ENCODE results near the gene TMED1.

The TMED1 gene

GRCh38 chr19:10830931-10831779 lies 4.9 kb downstream of the TMED1 start:
- DNase-seq = no peak

- DNase-seq = no peak
Observed at GRCh38 chr19:10830370-10830769, 5.6 kb downstream of the TMED1 start.

DNA sequence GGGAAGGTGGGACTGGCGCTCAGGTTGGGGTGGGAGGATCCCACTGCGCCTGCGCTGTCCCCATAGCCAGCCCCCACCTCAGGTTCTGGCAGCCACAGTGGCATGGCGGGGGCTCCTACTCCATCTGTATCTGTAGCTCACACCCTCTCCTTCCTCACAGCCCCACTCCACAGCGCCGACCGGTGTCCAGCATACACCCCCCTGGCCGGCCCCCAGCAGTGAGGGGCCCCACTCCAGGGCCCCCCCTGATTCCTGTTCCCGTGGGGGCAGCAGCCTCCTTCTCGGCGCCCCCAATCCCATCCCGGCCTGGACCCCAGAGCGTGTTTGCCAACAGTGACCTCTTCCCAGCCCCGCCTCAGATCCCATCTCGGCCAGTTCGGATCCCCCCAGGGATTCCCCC lies 6.0 kb downstream of the TMED1 start:
- no peak for DNase-seq

GRCh38 chr19:10828981-10829821 lies 6.8 kb downstream of the TMED1 start:
- DNase-seq = no peak

DNA sequence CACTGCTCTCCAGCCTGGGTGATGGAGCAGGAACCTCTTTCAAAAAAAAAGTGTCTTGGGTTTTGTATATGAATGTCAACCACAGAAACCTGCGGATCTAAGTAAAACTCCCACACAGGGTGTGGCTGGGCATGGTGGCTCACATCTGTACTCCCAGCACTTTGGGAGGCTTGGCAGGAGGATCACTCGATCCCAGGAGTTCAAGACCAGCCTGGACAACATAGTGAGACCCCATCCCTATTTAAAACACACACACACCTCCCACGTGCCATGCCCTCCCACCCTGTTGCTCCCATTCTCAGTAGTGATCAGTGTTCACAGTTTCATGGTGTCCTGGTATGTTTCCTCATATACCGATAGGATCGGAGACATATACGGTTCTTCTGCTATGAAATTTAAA lies 9.2 kb downstream of the TMED1 start:
- no peak for DNase-seq

DNA sequence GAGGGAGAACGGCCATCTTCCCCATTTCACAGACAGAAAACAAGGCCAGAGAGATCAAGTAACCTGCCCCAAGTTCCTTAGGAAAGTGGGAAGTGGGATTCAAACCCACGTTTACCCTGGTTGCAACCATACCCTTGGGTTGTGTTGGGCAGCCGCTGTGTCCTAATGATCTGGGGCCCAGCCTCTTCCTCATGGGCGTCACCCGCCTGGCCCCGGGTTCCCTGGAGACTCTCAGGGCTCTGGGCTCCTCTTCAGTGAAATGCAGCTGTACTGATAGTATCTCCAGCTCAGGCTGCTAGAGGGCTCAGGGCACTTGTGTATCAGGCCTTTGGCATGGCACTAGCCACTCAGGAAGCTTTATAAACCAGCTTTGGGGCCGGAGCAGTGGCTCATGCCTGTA lies 9.8 kb downstream of the TMED1 start:
- no peak for DNase-seq

DNA sequence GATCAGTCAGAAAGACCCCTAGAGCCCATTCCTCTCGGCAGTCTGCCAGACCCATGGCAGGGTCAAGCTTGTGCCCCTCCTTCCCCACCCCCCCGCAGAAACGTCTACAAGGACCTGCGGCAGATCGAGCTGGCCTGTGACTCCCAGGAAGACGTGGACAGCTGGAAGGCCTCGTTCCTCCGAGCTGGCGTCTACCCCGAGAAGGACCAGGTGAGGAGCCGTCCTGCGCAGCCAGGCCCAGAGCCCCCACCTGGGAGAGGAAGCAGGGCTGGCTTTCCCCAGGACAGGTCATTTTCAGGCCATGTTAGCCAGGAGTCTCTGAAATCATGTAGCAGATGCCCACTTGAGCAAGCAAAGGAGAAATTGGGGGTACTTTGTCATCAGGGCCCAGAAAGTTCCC lies 12.3 kb downstream of the TMED1 start:
- DNase-seq = no peak

GRCh38 chr19:10820173-10820572 lies 15.8 kb downstream of the TMED1 start:
- DNase-seq = no peak

- no peak for DNase-seq
Observed at GRCh38 chr19:10819124-10820060, 16.6 kb downstream of the TMED1 start.

DNA sequence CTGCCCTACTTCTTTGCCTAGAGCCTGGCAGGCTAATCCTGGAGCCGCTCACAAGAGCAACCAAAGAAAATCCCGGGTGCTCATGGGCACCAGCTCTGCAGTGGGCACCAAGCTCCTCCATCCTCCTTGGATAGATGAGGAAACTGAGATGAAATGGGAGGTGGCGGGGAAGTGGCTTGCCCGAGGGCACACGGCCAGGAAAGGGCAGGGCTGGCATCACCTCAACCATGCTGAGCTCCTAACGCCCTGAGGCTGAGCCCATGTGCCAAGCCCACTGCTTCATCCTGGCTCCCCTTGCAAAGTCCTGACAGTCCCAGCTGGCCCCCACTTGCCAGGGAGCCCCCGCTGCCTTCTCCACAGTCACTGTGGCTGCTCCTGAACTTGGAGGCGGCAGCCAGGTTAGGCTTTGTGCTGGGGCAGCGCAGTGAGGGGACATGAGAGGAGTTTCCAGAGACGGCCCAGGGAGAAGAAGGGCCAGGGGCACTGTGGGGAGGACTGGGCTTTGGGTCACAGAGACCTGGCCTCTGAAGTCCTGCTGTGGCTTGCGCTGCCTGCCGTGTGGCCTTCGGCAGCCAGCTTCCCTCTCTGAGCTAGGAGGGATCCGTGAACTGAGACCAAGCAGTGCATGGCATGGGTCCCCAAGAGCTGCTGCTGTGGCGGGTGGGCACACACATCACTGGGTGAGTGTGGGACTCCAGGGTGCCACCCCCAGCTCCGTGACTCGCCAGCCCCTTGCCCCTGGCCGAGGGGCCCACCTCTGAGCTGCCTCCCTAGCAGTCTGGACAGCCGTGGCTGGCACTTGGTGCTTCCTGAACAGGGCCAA lies 17.5 kb downstream of the TMED1 start:
- DNase-seq = no peak

- DNase-seq = no peak
Observed at GRCh38 chr19:10817291-10818038, 18.5 kb downstream of the TMED1 start.

- no peak for DNase-seq
Observed at GRCh38 chr19:10816691-10817090, 19.3 kb downstream of the TMED1 start.

DNA sequence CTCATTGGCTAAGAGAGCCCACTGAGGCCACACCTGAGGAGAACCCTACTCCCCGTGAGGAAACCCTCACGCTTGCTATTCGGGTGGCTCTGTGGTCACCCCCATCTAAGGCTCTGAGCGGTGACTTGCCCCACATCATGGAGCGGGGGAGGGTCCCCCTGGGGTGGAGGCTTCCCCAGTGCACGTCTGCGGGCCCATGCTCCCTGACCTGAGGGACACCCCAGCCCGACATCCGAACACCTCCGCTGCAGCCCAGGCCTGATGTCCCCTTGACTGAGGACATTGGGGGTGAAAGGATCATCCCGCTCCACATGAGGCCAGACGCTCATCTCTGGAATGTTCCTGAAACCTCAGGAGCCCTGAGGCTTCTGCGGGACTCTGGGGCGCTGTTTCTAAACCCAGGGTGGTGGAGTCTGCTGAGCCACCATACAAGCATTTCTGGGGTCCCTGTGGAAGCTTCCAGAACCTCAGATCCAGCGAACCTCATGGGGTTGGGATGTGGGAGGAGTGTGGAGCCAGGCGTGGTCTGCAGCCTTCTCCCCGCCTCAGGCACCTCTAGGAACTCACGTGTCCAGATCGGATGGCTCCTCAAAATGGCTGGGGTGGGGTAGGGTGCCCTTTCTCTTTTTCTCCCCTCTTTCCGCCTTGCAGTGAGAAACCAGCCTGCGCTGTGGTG lies 19.9 kb downstream of the TMED1 start:
- no peak for DNase-seq

DNA sequence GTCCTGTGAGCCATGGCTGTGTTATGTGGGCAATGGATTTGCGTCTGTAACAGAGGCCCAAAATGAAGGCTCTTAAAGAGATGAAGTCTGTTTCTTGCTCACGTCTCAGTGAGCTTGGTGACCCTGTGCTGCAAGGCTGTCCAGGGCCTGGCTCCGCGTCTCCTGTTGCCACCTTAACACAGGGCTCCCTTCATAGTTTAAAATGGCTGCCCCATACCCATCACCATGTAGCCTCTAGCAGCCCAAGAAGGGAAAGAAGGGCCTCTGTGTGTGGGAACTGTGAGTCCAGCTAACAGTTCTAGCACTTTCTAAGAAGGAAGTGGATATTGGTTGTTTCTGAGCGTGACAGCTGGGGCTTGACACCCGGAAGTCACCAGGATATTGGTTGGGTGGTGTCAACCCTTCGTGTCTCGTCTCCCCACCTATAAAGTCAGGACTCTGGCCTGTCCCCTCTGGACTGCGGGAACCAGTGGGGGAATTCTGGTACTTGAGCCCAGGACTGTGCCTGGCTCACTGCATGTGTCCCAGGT lies 20.9 kb downstream of the TMED1 start:
- no peak for DNase-seq

- peak; percentile 38 for DNase-seq
Observed at GRCh38 chr19:10812902-10813404, 23.1 kb downstream of the TMED1 start.

- no peak for DNase-seq
Observed at GRCh38 chr19:10812196-10812595, 23.8 kb downstream of the TMED1 start.

DNA sequence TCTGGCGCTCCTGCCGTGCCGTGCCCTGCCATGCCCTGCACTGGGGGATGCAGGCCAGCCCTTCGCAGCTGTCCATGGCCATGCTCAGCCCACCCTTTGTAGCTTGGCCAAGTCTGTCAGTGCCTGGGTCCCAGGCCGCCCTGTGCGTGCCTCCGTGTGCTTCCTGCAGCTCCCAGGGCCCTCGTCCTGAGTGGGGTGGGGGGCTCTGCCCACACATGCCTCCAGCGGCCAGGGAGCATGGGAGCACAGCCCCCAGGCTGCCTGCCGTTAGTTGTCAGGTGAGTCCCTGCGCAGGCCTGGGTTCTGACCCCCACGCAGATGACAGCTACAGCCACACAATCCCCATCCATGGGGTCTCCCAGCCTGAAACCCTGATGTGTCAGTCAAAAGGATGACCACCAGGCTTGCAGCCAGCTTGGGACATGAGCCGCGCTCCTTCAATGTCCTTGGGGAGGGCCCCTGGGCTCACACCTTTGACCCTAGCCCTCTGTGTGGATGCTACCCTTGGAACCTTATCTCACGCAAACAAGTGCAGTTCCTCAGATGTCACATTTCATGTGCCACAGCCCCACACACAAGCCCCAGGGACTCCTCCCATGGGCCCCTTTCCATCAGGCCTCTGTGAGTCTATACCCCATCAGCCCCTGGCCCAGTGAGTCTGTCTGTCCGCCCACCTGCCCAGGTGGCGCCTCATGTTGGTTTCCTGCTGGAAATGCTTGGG lies 24.5 kb downstream of the TMED1 start:
- no peak for DNase-seq

DNA sequence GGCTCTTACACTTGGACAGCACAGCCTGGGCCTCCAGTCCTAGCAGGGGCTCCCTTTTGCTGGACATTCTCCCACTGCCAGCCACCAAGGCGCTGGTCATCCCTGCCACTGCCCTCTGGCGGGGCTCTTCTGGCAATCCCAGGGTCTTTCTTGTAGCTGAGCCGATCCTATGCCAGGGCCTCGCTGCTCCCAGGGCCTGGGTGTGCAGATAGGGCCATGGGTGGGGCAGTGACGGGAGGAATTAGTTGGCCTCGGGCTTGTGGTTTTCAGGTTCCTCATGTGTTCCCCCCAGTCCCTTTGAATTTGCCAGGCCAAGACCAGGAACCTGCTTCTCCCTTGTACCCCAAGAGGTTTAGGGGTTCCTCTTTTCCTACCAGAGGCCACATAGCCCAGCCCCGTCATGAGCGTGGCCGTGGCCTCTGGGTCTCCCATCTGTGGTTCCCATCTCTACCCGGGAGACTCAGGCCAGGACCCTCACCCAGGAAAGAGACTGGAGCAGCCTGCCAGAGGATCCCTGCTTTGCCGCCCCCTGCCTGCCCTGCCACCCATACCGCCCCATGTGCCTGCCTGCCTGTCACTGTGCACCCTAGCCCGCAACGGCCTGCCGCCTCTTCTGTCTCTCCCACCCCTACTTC lies 26.2 kb downstream of the TMED1 start:
- DNase-seq = no peak
